Mononuclear cell (primary cell): ENCODE measurements around the gene PRDM15. TPM values are rescaled to one million over a fixed set of nuclear protein-coding genes. Genes with fewer than 3 reads are reported as not detected.

ENCODE experiments used
- H3K27me3 ChIP-seq: 2 replicates; pipeline ENCODE4 v1.6.0; 2011; ENCODE audit warnings: low read length, control low read depth; ENCODE audit not compliant: insufficient read depth
- H3K4me1 ChIP-seq: 2 replicates; pipeline ENCODE4 v1.5.1; 2011; ENCODE audit warnings: mild to moderate bottlenecking, low read length, control low read depth; ENCODE audit not compliant: insufficient read depth
- H3K4me3 ChIP-seq: 2 replicates; pipeline ENCODE4 v1.5.1; 2011; ENCODE audit warnings: mild to moderate bottlenecking, low read length, moderate library complexity
- H3K9me3 ChIP-seq: 2 replicates; pipeline ENCODE4 v1.5.1; 2011; ENCODE audit warnings: low read depth, mild to moderate bottlenecking, control low read depth, low read length
- total RNA-seq: library from RNA; depleted of rRNA; stranded (reverse); fragments of >200 nt; gene quantifications from one replicate; pipeline ENCODE4 v1.2.3, GENCODE V29; 2012

PRDM15 gene
- total RNA-seq, 1 donor = 8.1 TPM

GRCh38 chr21:41868062-41868710 lies 11.0 kb downstream of the PRDM15 start:
- Histone ChIP-seq H3K9me3 (no peaks in the 10 kb centered on the region), H3K4me3 (no peak overlapping the region), H3K4me1 (no peaks in the 10 kb centered on the region), H3K27me3 (no peaks in the 10 kb centered on the region)

GRCh38 chr21:41867313-41867712 lies 11.8 kb downstream of the PRDM15 start:
- Histone ChIP-seq H3K4me1 (no peaks in the 10 kb centered on the region), H3K4me3 (no peak overlapping the region), H3K27me3 (no peaks in the 10 kb centered on the region), H3K9me3 (no peaks in the 10 kb centered on the region)

DNA sequence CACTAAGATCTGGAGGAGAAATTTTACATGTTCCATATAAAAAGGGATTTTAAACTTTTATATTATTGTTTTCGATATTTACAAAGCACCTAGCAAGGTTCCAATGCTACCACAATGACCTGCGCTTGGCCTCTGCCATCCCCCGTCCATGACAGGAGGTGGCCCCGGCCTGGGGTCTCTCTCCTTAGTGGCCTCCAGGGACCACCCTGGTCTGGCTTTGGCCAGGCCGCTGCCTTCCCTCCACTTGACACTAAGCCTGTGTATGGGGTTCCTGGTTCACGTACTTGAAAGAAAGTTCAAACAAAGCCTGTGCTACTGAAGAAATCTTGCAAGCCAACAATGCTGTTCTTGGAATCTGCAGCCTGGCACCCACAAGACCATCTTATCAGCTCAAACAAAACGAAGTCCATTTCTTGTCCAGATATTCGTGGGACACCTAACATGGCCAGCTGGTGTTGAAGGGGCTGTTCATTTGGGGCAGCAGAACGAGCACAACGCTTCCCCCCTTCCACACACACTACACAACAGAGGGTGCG lies 12.8 kb downstream of the PRDM15 start:
- Histone ChIP-seq H3K4me3 (no peak overlapping the region), H3K4me1 (no peaks in the 10 kb centered on the region), H3K9me3 (no peaks in the 10 kb centered on the region), H3K27me3 (no peaks in the 10 kb centered on the region)

GRCh38 chr21:41865002-41865777 lies 14.0 kb downstream of the PRDM15 start:
- no peaks in the 10 kb centered on the region for H3K9me3 ChIP-seq
- no peaks in the 10 kb centered on the region for H3K4me1 ChIP-seq

DNA sequence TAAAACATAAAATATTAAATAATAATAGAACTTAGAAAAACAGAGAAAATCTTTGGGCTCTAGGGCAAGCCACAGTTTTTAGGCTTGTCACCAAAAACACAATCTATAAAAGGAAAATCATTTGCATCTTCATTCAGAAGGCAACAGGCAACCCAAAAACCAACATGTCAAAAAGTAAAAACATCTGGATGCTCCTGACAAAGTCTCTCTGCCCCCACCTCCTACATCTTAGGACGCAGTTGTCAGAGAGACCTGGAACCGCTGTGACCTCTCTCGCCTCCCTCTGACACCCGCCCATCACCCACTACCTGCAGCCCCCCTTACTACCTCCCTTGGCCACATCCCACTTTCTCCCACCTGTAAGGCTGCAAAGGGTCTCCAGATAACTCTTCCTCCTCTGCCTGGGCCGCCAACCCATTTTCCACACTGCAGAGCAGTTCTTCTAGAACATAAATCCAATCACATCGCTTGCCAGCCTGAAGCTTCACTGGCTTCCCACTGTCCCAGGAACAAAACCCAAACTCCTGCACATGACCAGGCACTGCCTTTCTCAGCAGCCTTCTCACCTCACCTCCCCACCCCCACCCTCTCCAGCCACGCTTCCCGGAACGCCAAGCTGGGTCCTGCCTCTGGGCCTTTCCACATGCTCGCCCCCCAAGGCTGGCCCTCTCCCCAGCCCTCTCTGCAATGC lies 14.7 kb downstream of the PRDM15 start:
- H3K4me3 ChIP-seq = no peak overlapping the region
- H3K4me1 ChIP-seq = no peaks in the 10 kb centered on the region
- no peaks in the 10 kb centered on the region for H3K27me3 ChIP-seq
- no peaks in the 10 kb centered on the region for H3K9me3 ChIP-seq

More at GRCh38 chr21:41865002-41865777, 14.0 kb downstream of the PRDM15 start:
- no peaks in the 10 kb centered on the region for H3K27me3 ChIP-seq
- no peak overlapping the region for H3K4me3 ChIP-seq

- Histone ChIP-seq H3K4me3 (no peak overlapping the region), H3K4me1 (no peaks in the 10 kb centered on the region), H3K27me3 (no peaks in the 10 kb centered on the region), H3K9me3 (no peaks in the 10 kb centered on the region)
These were observed 15.8 kb downstream of the PRDM15 start for GRCh38 chr21:41863439-41863740.

- Histone ChIP-seq H3K27me3 (no peaks in the 10 kb centered on the region), H3K9me3 (no peaks in the 10 kb centered on the region), H3K4me3 (no peak overlapping the region), H3K4me1 (no peaks in the 10 kb centered on the region)
These were observed 17.2 kb downstream of the PRDM15 start for GRCh38 chr21:41861987-41862386.

DNA sequence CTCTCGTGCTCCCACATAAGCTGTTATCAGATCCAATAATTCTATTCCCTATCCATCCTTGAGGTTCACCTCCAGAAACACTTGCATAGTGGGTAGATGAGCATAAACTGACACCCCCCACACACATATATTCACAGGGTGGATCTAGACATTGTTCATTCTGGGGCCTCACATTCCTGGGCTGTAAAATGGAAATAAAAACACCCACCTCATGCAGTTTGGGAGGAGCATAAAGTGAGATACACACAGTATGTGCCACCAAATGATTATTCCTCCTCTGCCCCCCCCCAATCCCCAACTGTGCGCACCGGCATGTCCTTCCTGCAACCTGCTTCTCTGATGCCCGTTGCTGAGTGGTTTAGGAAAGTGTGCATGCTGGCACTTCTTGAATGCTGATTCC lies 17.9 kb downstream of the PRDM15 start:
- Histone ChIP-seq H3K9me3 (no peaks in the 10 kb centered on the region), H3K4me1 (no peaks in the 10 kb centered on the region), H3K27me3 (no peaks in the 10 kb centered on the region), H3K4me3 (no peak overlapping the region)

GRCh38 chr21:41859297-41859980 lies 19.7 kb downstream of the PRDM15 start:
- H3K4me3 ChIP-seq = no peak overlapping the region
- H3K4me1 ChIP-seq = no peaks in the 10 kb centered on the region
- no peaks in the 10 kb centered on the region for H3K9me3 ChIP-seq
- no peaks in the 10 kb centered on the region for H3K27me3 ChIP-seq

- Histone ChIP-seq H3K4me1 (no peaks in the 10 kb centered on the region), H3K4me3 (no peak overlapping the region), H3K9me3 (no peaks in the 10 kb centered on the region), H3K27me3 (no peaks in the 10 kb centered on the region)
These were observed 20.5 kb downstream of the PRDM15 start for GRCh38 chr21:41858466-41859296.

DNA sequence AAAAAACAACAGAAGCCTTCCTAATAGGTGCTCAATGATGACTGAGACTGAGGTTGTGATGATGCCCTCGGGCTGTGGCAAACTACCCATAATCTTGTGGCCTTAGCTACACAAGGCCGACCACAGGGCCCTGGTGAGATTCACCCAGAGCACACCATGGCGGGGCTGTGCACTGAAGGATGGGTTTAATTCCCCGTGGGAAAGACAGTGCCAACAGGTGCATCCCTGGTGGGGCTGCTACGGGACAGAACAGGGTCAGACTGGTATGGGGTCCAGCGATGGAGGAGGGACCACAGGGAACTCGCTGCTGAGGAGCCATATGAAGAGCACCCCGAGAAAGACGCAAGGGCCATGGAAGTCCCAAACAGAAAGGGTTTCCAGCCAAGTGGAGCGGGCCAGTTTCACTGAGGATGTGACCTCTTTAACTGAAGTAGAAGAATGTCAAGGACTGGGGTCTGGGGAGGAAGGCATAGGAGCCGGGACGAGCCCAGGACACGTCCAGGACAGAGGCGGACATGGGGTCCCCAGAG lies 21.3 kb downstream of the PRDM15 start:
- Histone ChIP-seq H3K4me3 (no peak overlapping the region), H3K27me3 (no peaks in the 10 kb centered on the region), H3K9me3 (no peaks in the 10 kb centered on the region), H3K4me1 (no peaks in the 10 kb centered on the region)

DNA sequence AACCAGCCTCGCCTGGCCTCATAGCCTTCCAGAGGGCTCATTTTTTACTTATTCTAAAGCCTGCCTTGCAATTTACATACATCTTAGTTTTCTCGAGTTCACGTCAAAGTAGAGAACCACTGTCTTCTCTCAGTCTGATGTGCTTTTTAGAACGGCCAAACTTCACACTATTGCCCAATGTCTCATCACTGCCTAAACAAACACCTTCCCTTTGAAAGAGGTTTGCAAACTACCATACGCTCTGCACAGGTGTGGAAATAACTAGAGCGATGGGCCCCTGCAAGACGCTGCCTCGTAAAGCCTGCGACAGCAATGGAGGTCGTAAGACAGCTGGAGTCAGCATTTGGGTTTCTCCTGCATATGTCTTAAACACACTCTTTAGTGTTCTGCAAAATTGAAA lies 22.6 kb downstream of the PRDM15 start:
- Histone ChIP-seq H3K4me1 (no peaks in the 10 kb centered on the region), H3K27me3 (no peaks in the 10 kb centered on the region), H3K4me3 (no peak overlapping the region), H3K9me3 (no peaks in the 10 kb centered on the region)

DNA sequence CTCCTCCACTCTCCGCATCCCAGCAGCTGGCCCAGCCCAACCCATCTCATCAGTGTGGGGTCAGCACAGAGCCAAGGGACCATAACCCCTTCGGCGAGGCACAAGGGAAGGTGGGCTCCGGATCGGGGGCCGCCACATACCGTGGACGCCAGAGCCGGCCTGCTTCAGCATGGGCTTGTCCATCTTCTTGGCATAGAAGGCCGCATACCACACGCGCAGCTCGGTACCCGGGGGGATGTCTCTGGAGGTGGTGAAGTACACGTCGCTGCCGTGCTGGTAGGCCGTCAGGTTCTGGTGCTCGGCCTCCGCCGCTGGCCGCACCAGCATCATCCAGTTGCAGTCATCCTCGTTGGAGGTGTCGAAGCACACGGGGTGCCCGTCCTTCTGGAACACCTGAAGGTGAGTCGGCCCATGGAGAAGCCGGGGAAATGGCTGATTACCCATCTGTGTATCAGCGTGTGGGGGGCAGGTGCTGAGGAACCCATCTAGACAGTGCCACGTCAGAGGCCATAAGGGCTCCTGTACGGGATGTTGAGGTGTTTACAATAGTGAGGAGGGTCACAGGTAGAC lies 24.6 kb downstream of the PRDM15 start:
- Histone ChIP-seq H3K9me3 (no peaks in the 10 kb centered on the region), H3K4me3 (no peak overlapping the region), H3K27me3 (no peaks in the 10 kb centered on the region), H3K4me1 (no peaks in the 10 kb centered on the region)

DNA sequence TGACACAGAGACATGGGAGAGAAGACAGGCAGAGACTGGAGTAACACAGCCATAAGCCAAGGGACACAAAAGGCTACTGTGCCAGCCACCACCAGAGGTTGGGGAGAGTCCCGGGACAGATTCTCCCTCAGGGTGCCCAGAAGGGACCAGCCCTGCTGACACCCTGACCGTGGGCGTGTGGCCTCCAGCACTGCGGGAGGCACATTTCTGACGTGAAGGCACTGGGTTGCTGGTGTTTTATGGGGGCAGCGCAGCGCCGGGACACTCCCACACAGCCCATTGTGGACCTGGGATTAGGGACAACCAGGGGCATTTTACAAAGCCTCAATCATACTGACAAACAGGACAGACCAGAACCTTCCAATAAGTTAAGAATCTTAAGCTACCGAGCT lies 26.2 kb downstream of the PRDM15 start:
- Histone ChIP-seq H3K9me3 (no peaks in the 10 kb centered on the region), H3K4me1 (no peaks in the 10 kb centered on the region), H3K4me3 (no peak overlapping the region), H3K27me3 (no peaks in the 10 kb centered on the region)
